Suprapubic skin (tissue), 3 donors: ENCODE results near the gene RAP1GAP.

ENCODE experiments used
- CTCF ChIP-seq, 2 donors: fragments of 200-600 bp in 1 of 2; fragments of 450-650 bp in 1 of 2; sonication (generic) in 1 of 2; IDR thresholded peaks; one replicate each; pipeline ENCODE4 v1.5.1; 2016 to 2019; ENCODE audit warnings: antibody characterized with exemption in 2 of 2, mild to moderate bottlenecking in 1 of 2, moderate library complexity in 1 of 2
- POLR2A ChIP-seq, 2 donors: fragments of 450-650 bp; IDR thresholded peaks; one replicate each; pipeline ENCODE4 v1.6.1; 2017; ENCODE audit warnings: antibody characterized with exemption in 2 of 2, mild to moderate bottlenecking in 2 of 2, moderate library complexity in 2 of 2

GRCh38 chr1:21618059-21618458, 51.1 kb downstream of the RAP1GAP start:
- TF ChIP-seq POLR2A (IDR thresholded peaks at IDR 0.05) = no peak
- no peak for TF ChIP-seq CTCF (IDR thresholded peaks at IDR 0.05)
